Motor neuron (in vitro differentiated cells): ENCODE results near the gene MLLT3. TPM values are rescaled to one million over a fixed set of nuclear protein-coding genes. Genes with fewer than 3 reads are reported as not detected.

ENCODE experiments used
- ATAC-seq, 8 experiments: fragments of 200-7000 bp; cut with Tn5 transposase; replicated peaks in 6 of 8; 2 replicates each; pipeline ENCODE4 v1.8.0; 2021; ENCODE audit warnings: mild to moderate bottlenecking in 8 of 8, moderate library complexity in 8 of 8
- H3K27ac ChIP-seq, 2 donors: fragments of 250-450 bp; sonication (Bioruptor Pico); 2 replicates each; pipeline ENCODE4 v1.9.0; 2021; ENCODE audit warnings: antibody characterized with exemption in 2 of 2, mild to moderate bottlenecking in 2 of 2, moderate library complexity in 1 of 2
- H3K4me1 ChIP-seq, 2 donors: fragments of 250-450 bp; sonication (Bioruptor Pico); replicated peaks in 1 of 2; 2 replicates each; pipeline ENCODE4 v1.6.1; 2021; ENCODE audit warnings: antibody characterized with exemption in 2 of 2, mild to moderate bottlenecking in 2 of 2, moderate library complexity in 1 of 2
- H3K4me3 ChIP-seq, 5 donors: fragments of 250-450 bp; sonication (Bioruptor Pico); 2 replicates each; pipeline ENCODE4 v1.9.0; 2021; ENCODE audit warnings: antibody characterized with exemption in 5 of 5, mild to moderate bottlenecking in 5 of 5, moderate library complexity in 4 of 5
- WGBS, 10 experiments: fragments of 450-650 bp; shearing (Covaris generic); methylation state at CpG; one replicate each; pipeline ENCODE4 v1.0.0; 2022; 5-methylcytosine and 5-hydroxymethylcytosine counted together
- in situ Hi-C, 9 experiments: fragments of 400-800 bp; cut with MboI; loops; one replicate each; pipeline ENCODE4 v1.15.0; 2021; ENCODE audit warnings: low sequenced_read_pairs in 9 of 9, low pct_unique_long_range_greater_than_20kb in 2 of 9; ENCODE audit not compliant: unreplicated experiment in 9 of 9
- total RNA-seq, 8 experiments: library from RNA; unstranded; fragments of 300-600 nt; gene quantifications; 2 replicates each; pipeline versions ENCODE4 v1.2.3 to v1.2.4, GENCODE V29; 2022

The MLLT3 gene
- total RNA-seq, 8 experiments from 2014 or later, result 10.8 to 63.2 (median 31.6) TPM

- in situ Hi-C loops, result loop anchor here in 5 of 9 experiments (10.0 to 25.0 kb wide), 4 partner anchors 261 to 686 kb away; no protein-coding TSS in a partner anchor
- Histone ChIP-seq H3K4me3 (peak overlapping the region; percentile 57 to 71 (median 69)), H3K27ac (no peak overlapping the region), H3K4me1 (peaks cover 0 to 5% of the 10 kb centered on the region in 2 donors)
- 0 to 55% (median 8%) methylated on average over 2 to 7 of the region's 7 CpGs for WGBS, 10 experiments
- ATAC-seq, result no peak
Observed at GRCh38 chr9:20623748-20624124, 1.4 kb upstream of the MLLT3 start.

- in situ Hi-C loops, result loop anchor here in 5 of 9 experiments (10.0 to 25.0 kb wide), 4 partner anchors 261 to 686 kb away; no protein-coding TSS in a partner anchor
- peaks cover 4 to 5% of the 10 kb centered on the region in 2 donors for H3K4me1 ChIP-seq
- H3K4me3 ChIP-seq, result peak overlapping the region; percentile 57 to 71 (median 69)
- H3K27ac ChIP-seq, result no peak overlapping the region
- peak in 5 of 8 experiments; percentile 0 to 4 (median 0) for ATAC-seq
- WGBS, 10 experiments, result 0 to 1% (median 0%) methylated on average over 2 to 19 of the region's 40 CpGs; no CpG with 5 or more reads in 2 of the 10 experiments
Observed at GRCh38 chr9:20623021-20623747, 885 bp upstream of the MLLT3 start.

- in situ Hi-C loops, result loop anchor here in 5 of 9 experiments (10.0 to 25.0 kb wide), 4 partner anchors 259 to 684 kb away; no protein-coding TSS in a partner anchor
Observed at GRCh38 chr9:20621471-20622329, 599 bp downstream of the MLLT3 start.

GRCh38 chr9:20620650-20621470 lies 1.4 kb downstream of the MLLT3 start:
- in situ Hi-C loops, result loop anchor here in 5 of 9 experiments (10.0 to 25.0 kb wide), 4 partner anchors 259 to 684 kb away; no protein-coding TSS in a partner anchor
- peaks cover 4 to 5% of the 10 kb centered on the region in 2 donors for H3K4me1 ChIP-seq
- WGBS, 10 experiments, result 0% methylated on average over 4 to 13 of the region's 65 CpGs; no CpG with 5 or more reads in 7 of the 10 experiments
- peak overlapping the region; percentile 57 to 71 (median 69) for H3K4me3 ChIP-seq
- peak in 2 of 8 experiments; percentile 1 for ATAC-seq
- H3K27ac ChIP-seq, result peak overlapping the region in 1 of 2 donors; percentile 0

More at GRCh38 chr9:20621471-20622329, 599 bp downstream of the MLLT3 start:
- H3K4me3 ChIP-seq, result peak overlapping the region; percentile 57 to 71 (median 69)
- H3K4me1 ChIP-seq, result peaks cover 4 to 5% of the 10 kb centered on the region in 2 donors
- 0 to 3% (median 1%) methylated on average over 2 to 15 of the region's 82 CpGs; no CpG with 5 or more reads in 6 of the 10 experiments for WGBS, 10 experiments
- peak overlapping the region; percentile 56 to 69 for H3K27ac ChIP-seq
- ATAC-seq, result peak; percentile 44 to 72 (median 64)

GRCh38 chr9:20619487-20620200 lies 2.7 kb downstream of the MLLT3 start:
- ATAC-seq, result no peak
- 10 to 84% (median 60%) methylated on average over 2 to 15 of the region's 15 CpGs; no CpG with 5 or more reads in 1 of the 10 experiments for WGBS, 10 experiments
- H3K4me1 ChIP-seq, result peaks cover 4% of the 10 kb centered on the region in 2 donors
- in situ Hi-C loops, result loop anchor here in 5 of 9 experiments (10.0 to 25.0 kb wide), 4 partner anchors 257 to 682 kb away; no protein-coding TSS in a partner anchor
- H3K27ac ChIP-seq, result no peak overlapping the region
- H3K4me3 ChIP-seq, result peak overlapping the region; percentile 57 to 71 (median 69)

- H3K4me3 ChIP-seq, result peak overlapping the region in 3 of 5 donors; percentile 69 to 71 (median 70)
- WGBS, 10 experiments, result 25 to 100% (median 84%) methylated on average over 1 to 2 of the region's 2 CpGs; no CpG with 5 or more reads in 2 of the 10 experiments
- H3K4me1 ChIP-seq, result peaks cover 3 to 4% of the 10 kb centered on the region in 2 donors
- in situ Hi-C loops, result loop anchor here in 4 of 9 experiments (25.0 kb wide), 2 partner anchors 256 to 681 kb away; no protein-coding TSS in a partner anchor
- ATAC-seq, result no peak
- H3K27ac ChIP-seq, result no peak overlapping the region
Observed at GRCh38 chr9:20618361-20618802, 3.9 kb downstream of the MLLT3 start.

- H3K4me3 ChIP-seq, result peak overlapping the region in 1 of 5 donors; percentile 70
- H3K27ac ChIP-seq, result no peak overlapping the region
- ATAC-seq, result no peak
- peaks cover 3 to 4% of the 10 kb centered on the region in 2 donors for H3K4me1 ChIP-seq
- in situ Hi-C loops, result loop anchor here in 4 of 9 experiments (25.0 kb wide), 2 partner anchors 255 to 680 kb away; no protein-coding TSS in a partner anchor
- WGBS, 10 experiments, result 71 to 100% (median 96%) methylated on average over 1 to 2 of the region's 2 CpGs; no CpG with 5 or more reads in 2 of the 10 experiments
Observed at GRCh38 chr9:20616808-20617207, 5.5 kb downstream of the MLLT3 start.

GRCh38 chr9:20614602-20615216 lies 7.6 kb downstream of the MLLT3 start:
- no peak for ATAC-seq
- Histone ChIP-seq H3K4me1 (peaks cover 3 to 4% of the 10 kb centered on the region in 2 donors), H3K4me3 (no peak overlapping the region), H3K27ac (no peak overlapping the region)
- in situ Hi-C loops, result loop anchor here in 4 of 9 experiments (25.0 kb wide), 2 partner anchors 252 to 677 kb away; no protein-coding TSS in a partner anchor
- 100% methylated on average over 1 to 2 of the region's 2 CpGs; no CpG with 5 or more reads in 5 of the 10 experiments for WGBS, 10 experiments

- Histone ChIP-seq H3K27ac (no peak overlapping the region), H3K4me3 (no peak overlapping the region), H3K4me1 (no peaks in the 10 kb centered on the region)
- in situ Hi-C loops, result loop anchor here in 4 of 9 experiments (25.0 kb wide), 2 partner anchors 249 to 674 kb away; no protein-coding TSS in a partner anchor
- ATAC-seq, result peak in 4 of 8 experiments; percentile 34 to 57 (median 52)
- WGBS, 10 experiments, result 37 to 93% (median 73%) methylated on average over 2 to 3 of the region's 3 CpGs
Observed at GRCh38 chr9:20611691-20612287, 10.5 kb downstream of the MLLT3 start.

- Histone ChIP-seq H3K4me3 (no peak overlapping the region), H3K4me1 (no peaks in the 10 kb centered on the region), H3K27ac (no peak overlapping the region)
- 60 to 100% (median 86%) methylated on average over 1 to 2 of the region's 2 CpGs; no CpG with 5 or more reads in 3 of the 10 experiments for WGBS, 10 experiments
- no peak for ATAC-seq
- in situ Hi-C loops, result loop anchor here in 4 of 9 experiments (25.0 kb wide), 2 partner anchors 248 to 673 kb away; no protein-coding TSS in a partner anchor
Observed at GRCh38 chr9:20610591-20610990, 11.7 kb downstream of the MLLT3 start.
